HG03342 (cell line): ENCODE data around the gene PICALM.

Source experiments
- ATAC-seq: cut with Tn5 transposase; IDR thresholded peaks from one replicate; pipeline ENCODE4 v1.9.1; 2021; ENCODE audit warnings: mild to moderate bottlenecking, moderate library complexity; ENCODE audit not compliant: unreplicated experiment

PICALM gene

GRCh38 chr11:86087256-86087655, 18.4 kb upstream of the PICALM start:
- no peak for ATAC-seq

GRCh38 chr11:86081455-86081854, 12.6 kb upstream of the PICALM start:
- ATAC-seq: no peak

GRCh38 chr11:86079421-86079820, 10.5 kb upstream of the PICALM start:
- no peak for ATAC-seq

- ATAC-seq: no peak
Observed at GRCh38 chr11:86073948-86074347, 5.1 kb upstream of the PICALM start.

DNA sequence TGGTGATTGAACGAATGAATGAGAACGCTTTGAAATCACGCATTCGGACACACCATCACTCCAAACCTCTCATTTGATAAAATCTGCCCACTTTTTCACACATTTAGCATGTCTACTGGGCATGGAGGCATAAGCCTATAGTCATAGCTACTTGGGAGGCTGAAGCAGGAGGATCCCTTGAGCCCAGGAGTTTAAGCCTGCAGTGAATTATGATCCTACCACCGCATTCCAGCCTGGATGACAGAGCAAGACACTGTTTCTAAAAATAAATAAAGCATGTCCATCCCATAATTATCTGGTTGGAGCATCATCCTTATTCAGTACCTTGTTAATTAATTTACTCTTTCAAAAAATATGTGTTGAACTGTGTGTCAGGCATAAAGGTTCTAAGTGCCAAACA, 3.3 kb upstream of the PICALM start:
- no peak for ATAC-seq

DNA sequence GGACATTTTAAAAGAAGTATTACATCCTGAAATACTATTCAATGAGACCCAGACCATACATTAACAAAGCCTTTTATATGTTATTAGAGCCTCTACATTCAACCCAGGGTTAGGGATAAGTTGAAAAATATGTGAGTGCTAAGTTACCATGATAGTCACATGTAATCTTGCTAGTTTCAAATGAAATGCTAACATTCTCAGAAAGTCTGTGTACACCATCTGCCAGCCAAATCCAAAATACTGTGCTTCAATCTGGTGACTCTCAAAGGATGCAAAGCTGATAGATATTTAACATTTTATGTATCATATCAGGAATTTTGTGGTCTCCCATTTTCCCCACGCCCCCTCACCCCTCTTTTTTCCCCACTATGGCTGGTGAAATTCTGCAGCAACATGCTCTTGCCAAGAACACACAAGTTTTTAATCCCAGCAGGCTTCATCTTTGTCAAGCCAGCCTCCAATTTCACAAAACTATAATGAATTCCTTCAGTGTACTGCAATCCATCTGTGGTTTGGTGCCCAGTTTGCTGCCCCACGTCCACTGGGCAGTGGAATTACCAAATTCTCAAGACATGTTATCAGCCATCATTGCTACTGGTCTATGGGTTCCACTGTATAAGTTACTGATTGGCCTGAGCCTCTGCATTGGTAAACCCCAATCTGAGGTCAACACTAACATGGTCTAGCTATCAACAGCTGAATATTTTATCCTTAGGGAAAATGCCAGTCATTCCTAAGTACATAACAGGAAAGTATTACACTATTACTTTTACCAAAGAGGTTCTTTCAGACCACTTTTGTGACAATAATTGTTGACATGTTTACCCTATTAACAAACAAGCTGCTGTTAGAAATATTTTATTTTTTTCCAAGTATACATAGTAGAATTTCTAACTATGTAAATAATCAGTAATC, 1.5 kb upstream of the PICALM start:
- no peak for ATAC-seq

DNA sequence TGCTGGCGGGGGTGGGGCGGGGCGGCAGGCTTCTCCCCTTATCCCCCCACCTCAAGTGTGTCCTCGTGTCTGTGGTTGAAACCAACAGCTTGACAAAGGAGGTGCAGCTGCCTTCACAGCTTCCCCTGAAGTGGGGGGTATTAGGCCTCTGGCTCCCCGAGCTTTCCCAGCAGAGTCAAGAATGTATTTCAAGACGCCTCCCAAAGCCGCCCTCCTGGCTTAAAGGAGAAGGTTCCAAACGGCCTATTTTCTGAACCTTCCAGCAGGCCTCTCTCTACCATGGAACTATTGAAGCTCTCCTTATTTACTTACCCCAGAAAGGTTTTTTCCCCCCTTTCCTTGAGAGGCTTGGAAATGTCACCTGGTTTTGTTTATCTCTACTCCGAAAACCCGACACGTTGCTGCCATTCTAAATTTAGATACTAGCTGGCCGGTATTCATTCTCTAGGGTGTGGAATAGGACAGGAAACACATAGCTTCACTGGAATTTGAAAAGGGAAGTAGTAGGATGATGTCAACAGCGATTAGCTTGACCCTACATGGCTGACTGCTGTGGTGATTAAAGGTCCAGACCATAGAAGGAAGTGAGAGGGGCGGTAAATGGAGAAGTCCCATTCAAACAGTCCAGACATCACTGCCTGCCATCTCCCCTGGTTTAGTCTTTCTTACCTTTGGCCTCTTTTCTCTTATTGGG, 671 bp upstream of the PICALM start:
- ATAC-seq: peak; percentile 31

GRCh38 chr11:86068138-86068871, 579 bp downstream of the PICALM start:
- peak; percentile 17 for ATAC-seq

DNA sequence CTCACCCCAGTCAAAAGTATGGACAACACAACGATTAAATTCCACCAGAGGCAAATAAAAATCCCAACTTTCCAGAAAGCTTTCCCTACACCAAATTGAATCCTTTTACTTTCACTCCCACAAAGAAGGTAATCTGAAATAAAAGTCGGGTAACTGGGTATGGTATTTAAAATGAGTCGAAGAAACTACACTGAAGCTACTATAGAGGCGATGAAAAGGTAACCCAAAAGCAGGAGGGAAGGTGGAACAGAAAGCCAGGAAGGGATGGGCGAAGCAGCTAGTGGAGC, 1.1 kb downstream of the PICALM start:
- ATAC-seq: no peak

GRCh38 chr11:86067009-86067850, 1.7 kb downstream of the PICALM start:
- no peak for ATAC-seq

- ATAC-seq: no peak
Observed at GRCh38 chr11:86066657-86067008, 2.3 kb downstream of the PICALM start.

- no peak for ATAC-seq
Observed at GRCh38 chr11:86066033-86066432, 2.9 kb downstream of the PICALM start.

- no peak for ATAC-seq
Observed at GRCh38 chr11:86064220-86064803, 4.6 kb downstream of the PICALM start.

DNA sequence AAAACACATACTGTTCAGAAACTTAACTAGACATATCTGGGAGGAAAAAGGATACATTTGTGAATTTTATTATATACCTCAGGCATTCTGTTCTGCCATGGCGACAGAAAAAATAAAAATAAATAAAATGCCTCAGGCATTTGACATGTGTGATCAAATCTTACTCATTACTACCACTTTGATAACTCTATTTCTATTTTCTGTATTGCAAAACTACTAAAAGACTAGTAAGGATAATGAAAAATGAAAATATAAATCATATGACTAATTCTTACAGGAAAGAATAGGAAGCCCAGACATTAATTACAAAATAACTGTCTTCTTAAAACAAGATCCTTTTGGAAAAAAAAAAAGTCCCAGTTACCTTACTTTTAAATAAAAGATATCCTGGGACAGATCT, 5.3 kb downstream of the PICALM start:
- ATAC-seq: no peak

DNA sequence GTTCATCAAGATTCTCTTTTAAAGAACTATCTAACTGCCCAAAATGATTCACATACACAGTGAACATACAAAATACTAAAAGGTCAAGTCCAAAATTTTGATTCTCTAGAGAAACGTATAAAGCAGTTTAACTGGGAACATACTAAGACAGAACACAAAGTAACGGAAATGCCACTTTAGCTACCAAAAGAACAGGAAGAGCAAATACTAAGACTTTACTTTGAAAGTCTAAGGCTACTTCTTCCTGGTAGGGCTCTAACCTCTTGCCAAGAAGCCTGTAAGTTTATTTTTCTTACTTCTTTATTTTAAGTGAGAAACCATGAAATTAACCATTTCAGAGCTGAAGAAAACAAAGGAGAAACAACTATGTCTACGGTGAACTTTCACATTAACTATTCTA, 6.2 kb downstream of the PICALM start:
- no peak for ATAC-seq

GRCh38 chr11:86061483-86062205, 7.2 kb downstream of the PICALM start:
- ATAC-seq: no peak

DNA sequence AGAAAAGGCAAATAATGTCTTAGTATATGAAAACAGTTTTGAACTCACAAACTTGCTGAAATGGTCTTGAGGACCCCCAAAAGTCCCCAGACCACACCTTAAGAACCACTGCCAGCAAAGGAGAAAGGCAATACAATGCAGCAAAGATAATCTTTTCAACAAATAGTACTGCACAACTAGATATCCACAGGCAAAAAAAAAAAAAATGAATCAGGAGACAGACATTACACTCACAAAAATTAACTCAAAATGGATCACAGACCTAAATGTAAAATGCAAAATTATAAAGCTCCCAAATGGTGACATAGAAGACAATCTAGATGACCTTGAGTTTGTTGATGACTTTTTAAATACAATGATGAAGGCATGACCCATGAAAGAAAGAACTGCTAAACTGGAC, 8.3 kb downstream of the PICALM start:
- ATAC-seq: no peak

DNA sequence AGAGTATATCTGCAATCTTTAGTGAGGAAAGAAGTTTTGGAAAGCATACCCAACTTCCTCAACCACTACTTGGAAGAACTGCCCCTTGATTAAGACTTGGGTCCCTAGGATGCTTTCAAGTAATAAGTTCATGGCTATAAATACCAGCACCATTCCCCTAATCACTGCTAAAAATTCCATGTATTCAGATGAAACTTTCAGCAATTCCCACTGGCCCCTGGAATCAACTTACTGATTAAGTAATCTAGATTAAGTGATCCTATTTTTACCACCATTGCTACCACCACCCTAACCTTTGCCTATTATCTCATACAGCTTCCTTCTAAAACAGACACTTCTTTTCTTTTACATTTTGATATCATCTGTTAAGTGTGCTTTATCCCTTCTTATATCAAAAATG, 10.5 kb downstream of the PICALM start:
- no peak for ATAC-seq

DNA sequence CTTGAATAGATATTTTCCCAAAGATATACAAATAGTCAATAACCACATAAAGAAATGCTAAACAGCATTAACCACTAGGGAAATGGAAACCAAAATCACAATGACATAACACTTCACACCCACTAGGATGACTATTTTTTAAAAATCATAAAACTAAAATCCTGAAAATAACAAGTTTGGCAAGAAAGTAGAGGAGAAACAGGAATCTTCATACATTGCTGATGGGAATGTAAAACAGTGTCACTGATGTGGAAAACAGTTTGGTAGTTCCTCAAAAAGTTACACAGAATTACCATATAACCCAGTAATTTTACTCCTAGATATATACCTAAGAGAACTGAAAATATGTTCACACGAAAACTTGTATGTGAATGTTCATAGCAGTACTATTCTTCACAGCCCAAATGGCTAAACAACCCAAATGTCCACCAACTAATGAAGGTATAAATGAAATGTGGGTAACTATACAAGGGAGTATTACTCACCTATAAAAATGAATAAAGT, 12.5 kb downstream of the PICALM start:
- ATAC-seq: no peak
